GM18520 (cell line): ENCODE results near the gene XPC.
"Not testable (repeated sequence)": the region's sequence is repeated elsewhere in the genome, so short reads cannot be mapped to it uniquely, and the experiment has no call there.

ENCODE experiments used
- ATAC-seq: cut with Tn5 transposase; IDR thresholded peaks from one replicate; pipeline ENCODE4 v1.9.1; 2021; ENCODE audit not compliant: unreplicated experiment

XPC gene

DNA sequence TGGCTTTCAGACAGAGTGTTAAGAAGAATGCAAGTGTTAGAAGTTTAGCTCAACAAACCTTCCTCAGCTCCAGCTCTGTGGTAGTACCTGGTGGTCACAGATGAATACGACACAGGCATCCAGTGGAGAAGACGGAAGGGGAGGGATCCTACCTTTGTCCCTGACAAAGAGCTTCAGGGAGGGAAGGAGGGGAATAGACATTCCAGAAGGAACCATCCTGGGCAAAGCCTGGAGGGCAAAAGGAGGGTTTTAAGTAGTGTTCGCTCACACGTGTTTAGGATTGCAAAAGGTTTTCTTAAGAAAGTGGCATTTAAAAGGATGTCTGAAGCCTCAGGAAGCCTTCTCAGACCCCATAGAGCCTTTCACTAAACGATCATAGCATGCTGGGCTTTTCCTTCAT is 56.5 kb downstream of the XPC start:
- ATAC-seq: no peak

DNA sequence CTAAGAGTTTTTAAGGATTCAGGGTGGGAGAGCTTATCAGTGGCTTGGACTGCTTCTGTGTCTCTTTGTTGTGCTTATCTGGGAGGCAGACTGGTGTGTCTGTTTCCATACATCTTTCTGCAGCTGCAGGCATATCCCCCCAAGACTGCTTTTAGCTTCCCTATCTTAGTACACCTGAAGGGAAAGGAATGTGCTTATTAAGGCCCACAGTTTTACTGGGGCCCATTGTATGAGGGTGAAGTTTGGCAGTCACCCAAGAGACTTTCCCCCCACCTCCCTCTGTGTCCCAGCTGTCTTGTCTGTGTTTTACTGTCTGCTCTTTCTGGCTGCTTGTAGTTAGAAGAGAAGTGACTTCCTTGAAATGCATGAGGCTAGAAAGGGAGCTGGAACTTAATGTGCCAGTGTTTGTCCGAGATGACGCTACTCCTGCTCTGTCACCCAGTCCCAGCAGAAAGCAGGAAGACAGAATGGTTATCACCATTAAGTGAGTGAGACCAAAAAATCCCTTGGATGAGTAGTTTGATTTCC is 57.4 kb downstream of the XPC start:
- not testable (repeated sequence) for ATAC-seq

DNA sequence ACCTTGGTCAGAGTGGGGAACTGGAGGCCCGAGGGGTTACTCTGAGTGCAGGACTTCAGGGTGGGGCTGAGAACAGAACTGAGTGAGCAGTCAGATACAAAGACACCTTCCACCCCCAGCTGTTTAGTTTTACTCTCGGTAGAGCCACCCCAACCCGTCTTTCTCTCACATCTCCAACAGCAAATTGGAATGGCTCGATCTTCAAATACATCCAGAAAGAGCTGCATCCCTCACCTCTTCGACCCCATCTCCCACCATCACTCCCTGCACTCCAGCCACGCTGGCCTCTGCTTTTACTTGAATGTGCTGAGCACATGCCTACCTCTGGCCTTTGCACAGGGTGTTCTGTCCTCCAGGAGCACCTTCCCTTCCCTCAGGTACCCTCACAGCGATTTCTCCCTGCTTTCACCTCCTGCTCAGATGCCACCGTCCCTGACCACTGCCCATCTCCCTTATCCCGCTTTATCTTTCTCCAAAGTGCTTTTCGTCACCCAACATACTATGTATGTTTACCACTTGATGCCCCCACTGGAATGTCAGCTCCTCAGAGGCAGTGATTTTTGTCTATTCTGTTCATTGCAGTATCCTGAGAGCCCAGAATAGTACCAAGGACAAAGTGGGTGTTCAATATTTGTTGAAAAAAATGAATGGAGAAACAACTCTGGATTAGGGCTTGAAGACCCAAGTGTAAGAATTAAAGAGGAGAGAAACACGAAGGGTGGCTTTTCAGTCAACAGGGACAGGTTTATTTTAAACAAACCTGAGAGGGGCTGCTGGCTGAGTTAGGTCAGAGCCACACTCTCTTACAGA is 58.1 kb downstream of the XPC start:
- no peak for ATAC-seq

DNA sequence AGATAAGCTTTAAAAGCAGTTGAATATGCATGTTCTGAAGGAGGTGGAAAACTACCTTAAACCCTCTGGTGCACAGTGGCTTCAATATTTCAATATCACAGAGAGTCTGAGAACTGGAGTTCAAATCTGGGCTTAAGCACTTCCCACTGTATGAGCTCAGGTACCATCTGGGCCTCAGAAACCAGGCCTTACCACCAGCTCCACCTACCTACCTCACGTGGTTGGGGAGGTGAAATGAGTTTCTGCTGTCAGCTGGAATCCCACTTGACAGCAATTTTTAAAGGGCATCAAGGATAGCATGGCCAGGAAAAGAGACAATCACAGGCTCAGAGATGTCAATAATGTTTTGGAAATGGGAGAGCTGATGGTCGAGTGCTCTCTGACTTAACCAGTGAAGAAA is 58.8 kb downstream of the XPC start:
- no peak for ATAC-seq

DNA sequence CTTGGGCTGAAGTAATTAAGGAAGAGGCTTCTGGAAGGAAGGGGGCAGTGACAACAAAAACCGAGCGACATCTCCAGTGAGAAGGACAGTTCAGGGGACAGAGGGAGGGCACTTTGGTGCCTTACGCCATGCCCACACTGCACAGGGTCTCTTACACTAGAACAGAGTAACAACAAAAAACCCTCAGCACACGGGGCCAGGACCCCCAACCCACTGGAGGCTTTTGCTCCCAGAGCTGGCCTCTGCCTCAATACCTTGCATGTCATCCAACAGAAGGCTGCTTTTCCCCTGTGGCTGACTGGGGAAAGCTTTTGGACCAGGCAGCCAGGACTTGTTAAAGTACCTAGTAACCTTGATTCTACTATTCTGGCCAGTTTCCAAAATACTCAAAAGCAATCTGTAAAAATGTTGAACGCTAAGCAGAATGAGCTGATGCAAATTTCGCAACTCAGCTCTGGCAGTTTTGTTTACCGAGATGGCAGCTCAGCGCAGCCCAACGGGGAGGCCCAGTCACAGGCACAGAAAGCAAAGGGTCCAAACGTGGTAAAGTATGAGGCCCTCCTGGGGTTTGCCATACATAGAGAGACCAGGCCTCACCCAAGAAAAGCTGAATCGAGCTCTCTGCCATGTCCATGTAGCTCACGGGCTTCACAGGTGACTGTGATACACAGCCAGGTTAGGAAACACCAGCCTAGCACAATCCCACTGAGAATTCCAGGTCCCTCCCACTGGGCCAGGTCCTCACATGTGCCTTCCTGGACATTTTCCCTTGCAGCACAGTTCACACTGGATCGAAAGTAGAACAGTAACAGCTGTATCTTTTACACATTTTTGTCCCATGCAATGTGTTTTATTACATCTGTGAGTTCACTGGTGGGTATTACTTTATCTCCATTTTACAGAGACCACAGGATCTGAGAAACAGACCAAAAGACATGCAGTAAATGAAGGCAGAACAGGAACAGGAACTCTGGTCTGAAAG is 59.7 kb downstream of the XPC start:
- ATAC-seq: no peak

DNA sequence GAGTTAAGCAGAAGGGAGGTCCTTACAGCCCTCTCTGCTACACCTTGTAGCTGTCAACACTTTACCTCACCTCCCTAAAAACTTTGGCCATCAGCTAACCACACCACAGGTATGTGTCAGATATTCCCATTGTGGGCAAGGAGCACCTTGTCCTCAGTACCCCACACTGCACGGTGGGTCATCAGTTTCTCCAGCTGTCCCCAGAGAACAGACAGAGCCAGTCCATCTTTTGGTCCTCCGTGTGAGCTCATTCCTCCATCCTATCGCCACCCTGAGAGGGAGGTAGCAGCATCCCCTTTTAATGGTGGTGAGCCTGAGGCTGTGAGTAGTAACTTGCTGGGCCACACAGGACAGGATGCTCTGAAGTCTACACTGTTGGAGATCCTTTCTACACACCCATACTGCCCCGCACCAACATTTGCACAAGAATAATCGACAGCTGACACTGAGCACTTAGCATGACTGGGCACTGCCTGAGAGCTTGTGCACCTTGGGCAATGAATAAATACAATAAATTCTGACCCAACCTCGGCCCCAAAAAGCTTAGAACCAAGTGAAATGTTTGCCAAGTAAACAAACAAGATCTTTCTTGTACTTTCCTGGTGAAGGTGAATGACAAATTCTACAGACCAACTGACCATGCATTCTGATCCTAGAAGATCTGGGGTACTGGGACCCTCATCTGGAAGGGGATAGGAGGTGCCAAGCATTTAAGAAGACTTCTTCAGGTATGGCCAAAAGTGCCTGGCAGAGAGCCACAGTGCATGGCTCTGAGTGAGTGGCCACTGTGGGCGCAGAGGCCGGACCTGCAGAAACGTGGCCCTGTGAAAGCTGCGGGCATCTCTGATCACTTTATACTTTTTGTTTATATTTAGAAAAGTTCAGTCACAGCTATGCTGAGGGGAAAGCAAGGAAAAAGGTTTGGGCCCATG is 60.7 kb downstream of the XPC start:
- ATAC-seq: no peak

DNA sequence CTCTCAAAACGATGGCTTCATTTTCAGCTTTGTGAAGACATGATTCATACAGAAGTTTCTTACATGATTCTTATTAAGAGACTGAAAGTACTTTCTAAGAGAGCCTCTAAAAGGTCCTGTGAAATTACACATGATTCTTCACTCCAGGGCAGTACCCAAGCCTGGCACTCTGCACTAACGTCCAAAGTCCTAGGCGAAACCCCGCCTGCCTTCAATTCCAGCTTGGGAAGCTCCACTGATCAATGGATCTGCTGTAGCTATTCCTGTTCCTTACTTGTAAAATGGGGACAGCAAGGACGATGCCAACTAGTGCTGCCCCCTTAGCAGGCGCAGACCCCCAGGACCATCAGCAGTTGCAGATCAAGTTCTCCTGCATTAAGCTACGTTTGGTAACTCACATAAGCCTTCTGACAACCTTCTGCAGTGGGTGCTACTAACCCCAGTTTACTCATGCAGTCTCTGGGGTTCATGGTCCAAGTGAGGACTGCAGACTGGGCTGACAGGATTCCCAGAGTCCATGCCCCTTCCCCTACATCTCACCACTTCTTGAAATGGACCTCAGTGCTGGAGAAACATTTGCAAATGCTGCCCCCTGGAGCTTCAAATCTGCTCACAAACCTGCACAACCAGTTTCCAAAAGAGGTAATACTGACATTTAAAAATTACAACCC is 64.3 kb downstream of the XPC start:
- no peak for ATAC-seq

DNA sequence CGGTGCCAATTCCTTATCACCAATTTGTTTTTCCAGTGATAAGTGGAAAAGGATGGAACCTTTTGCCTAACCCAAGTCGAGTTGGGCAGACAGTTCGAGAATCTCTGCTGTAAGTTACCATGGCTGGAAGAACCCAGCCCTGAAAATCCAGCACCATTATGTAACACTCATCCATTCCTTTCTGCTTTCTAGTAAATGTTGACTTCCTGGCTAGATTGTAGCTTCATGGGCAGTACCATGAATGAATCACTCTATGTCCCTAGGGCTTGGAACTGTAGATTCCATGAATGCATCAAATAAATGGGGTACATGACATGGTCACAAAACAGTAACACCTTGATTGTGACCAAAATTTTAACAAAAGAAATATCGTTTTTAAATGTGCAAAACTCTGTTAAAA is 67.7 kb downstream of the XPC start:
- no peak for ATAC-seq

DNA sequence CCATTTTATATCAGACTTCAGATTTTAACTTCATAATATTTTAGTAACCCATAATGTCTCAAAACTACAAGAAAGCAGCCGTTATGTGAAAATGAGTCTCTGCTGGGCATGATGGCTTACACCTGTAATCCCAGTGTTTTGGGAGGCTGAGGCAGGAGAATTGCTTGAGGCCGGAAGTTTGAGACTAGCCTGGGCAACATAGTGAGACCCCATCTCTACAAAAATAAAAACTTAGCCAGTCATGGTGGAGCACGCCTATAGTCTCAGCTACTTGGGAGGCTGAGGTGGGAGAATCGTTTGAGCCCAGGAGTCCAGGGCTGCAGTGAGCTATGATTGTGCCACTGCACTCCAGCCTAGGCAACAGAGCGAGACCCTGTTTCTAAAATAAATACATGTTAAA is 68.6 kb downstream of the XPC start:
- not testable (repeated sequence) for ATAC-seq

DNA sequence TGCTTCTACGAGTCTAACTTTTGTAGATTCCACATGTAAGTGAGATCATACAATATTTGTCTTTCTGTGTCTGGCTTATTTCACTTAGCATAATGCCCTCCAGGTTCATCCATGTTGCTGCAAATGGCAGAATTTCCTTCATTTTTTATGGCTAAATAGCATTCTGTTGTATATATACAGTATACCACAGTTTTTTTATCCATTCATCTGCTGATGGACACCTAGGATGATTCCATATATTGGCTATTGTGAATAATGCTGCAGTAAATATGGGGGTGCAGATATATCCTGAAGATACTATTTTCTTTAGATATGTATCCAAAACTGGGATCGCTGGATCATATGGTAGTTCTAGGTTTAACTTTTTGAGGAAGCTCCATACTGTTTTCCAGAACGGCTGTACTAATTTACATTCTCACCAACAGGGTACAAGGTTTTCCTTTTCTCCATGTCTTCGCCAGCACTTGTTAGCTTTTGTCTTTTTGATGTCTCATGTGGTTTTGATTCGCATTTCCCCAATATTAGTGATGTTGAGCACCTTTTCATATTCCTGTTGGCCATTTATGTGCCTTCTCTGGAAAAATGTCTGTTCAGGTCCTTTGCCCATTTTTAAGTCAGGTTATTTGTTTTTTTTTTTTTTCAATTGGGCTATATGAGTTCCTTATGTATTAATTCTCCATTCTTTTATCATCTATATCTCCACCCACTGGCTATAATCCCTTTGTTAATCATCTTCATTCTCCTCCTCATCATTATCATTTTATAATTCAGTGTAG is 80.6 kb downstream of the XPC start:
- no peak for ATAC-seq

DNA sequence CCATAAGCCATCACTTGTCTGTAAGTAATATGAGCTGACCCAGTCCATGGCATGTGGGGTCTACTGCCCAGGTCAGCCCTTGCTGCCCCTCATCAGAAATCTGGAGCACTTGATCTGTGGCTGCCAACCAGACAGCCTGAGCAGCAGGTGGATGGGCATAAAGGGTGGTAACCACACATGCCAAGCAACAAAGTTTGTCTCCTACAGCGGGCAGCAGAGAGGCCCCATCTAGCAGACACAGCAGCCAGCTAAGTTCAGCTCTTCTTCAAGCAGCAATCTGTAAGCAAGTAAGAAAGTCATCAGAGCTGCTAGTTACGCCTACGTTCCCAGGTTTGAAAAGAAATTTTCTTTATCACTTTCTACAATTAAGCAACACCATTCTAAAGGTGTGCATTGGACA is 81.7 kb downstream of the XPC start:
- ATAC-seq: no peak
